CD14-positive monocyte (primary cell): ENCODE results near the gene DNAJB1. TPM values are rescaled to one million over a fixed set of nuclear protein-coding genes. Genes with fewer than 3 reads are reported as not detected.

Source experiments
- DNase-seq, 3 donors: peaks; one replicate each; pipeline ENCODE4 v3.0.0-alpha.2; 2011 to 2022
- H2AFZ ChIP-seq: 2 replicates; pipeline ENCODE4 v1.6.0; 2012; ENCODE audit warnings: mild to moderate bottlenecking, low read depth, low read length, inconsistent platforms; ENCODE audit not compliant: insufficient read depth, poor library complexity, severe bottlenecking
- H3K27ac ChIP-seq, 2 donors: 1 replicate in 1 of 2; 2 replicates in 1 of 2; pipeline ENCODE4 v1.5.1; 2012 to 2013; ENCODE audit warnings: low read length in 2 of 2, control low read depth in 1 of 2, inconsistent platforms in 1 of 2, low read depth in 1 of 2, mild to moderate bottlenecking in 1 of 2
- H3K27me3 ChIP-seq, 2 donors: one replicate each; pipeline versions ENCODE4 v1.6.0 to v1.6.1; 2011 to 2013; ENCODE audit warnings: low read length in 2 of 2; ENCODE audit not compliant: control insufficient read depth in 2 of 2, insufficient read depth in 2 of 2
- H3K36me3 ChIP-seq, 2 donors: replicated peaks in 1 of 2; 1 replicate in 1 of 2; 2 replicates in 1 of 2; pipeline versions ENCODE4 v1.5.1 to v1.6.1; 2012 to 2013; ENCODE audit warnings: low read length in 2 of 2, control low read depth in 1 of 2, inconsistent platforms in 1 of 2, mild to moderate bottlenecking in 1 of 2; ENCODE audit not compliant: insufficient read depth in 2 of 2, control insufficient read depth in 1 of 2
- H3K4me1 ChIP-seq, 2 donors: 1 replicate in 1 of 2; 2 replicates in 1 of 2; pipeline versions ENCODE4 v1.5.1 to v1.6.1; 2012 to 2013; ENCODE audit warnings: low read length in 2 of 2, control low read depth in 1 of 2, inconsistent platforms in 1 of 2, mild to moderate bottlenecking in 1 of 2, moderate library complexity in 1 of 2; ENCODE audit not compliant: insufficient read depth in 2 of 2, control insufficient read depth in 1 of 2
- H3K4me2 ChIP-seq: replicated peaks from 2 replicates; pipeline ENCODE3; 2012; ENCODE audit warnings: low read length, moderate library complexity, mild to moderate bottlenecking; ENCODE audit not compliant: poor library complexity, severe bottlenecking; ENCODE audit errors: extremely low read depth
- H3K4me3 ChIP-seq, 3 experiments: fragments of 200-600 bp in 1 of 3; sonication (generic) in 1 of 3; replicated peaks in 1 of 3; 1 replicate in 2 of 3; 2 replicates in 1 of 3; pipeline ENCODE4 v1.5.1; 2011 to 2013; ENCODE audit warnings: low read length in 3 of 3, mild to moderate bottlenecking in 3 of 3, control low read depth in 2 of 3, low read depth in 2 of 3, inconsistent platforms in 1 of 3, moderate library complexity in 1 of 3
- H3K79me2 ChIP-seq: 2 replicates; pipeline ENCODE4 v1.6.0; 2012; ENCODE audit warnings: mild to moderate bottlenecking, control low read depth, inconsistent platforms, low read length, moderate library complexity; ENCODE audit not compliant: insufficient read depth
- H3K9ac ChIP-seq: 2 replicates; pipeline ENCODE4 v1.6.0; 2017; ENCODE audit warnings: low read length, mild to moderate bottlenecking; ENCODE audit not compliant: insufficient read depth, poor library complexity, severe bottlenecking
- H3K9me3 ChIP-seq, 2 donors: replicated peaks in 1 of 2; 1 replicate in 1 of 2; 2 replicates in 1 of 2; pipeline versions ENCODE4 v1.5.1 to v1.6.1; 2012 to 2013; ENCODE audit warnings: low read length in 2 of 2, control low read depth in 1 of 2; ENCODE audit not compliant: control insufficient read depth in 1 of 2, insufficient read depth in 1 of 2
- H4K20me1 ChIP-seq: 2 replicates; pipeline ENCODE4 v1.6.0; 2012; ENCODE audit warnings: mild to moderate bottlenecking, low read length, control low read depth, moderate library complexity; ENCODE audit not compliant: insufficient read depth
- H3K27ac Mint-ChIP-seq, 7 donors: one replicate each; pipeline ENCODE4 v1.8.0; 2020; ENCODE audit warnings: mild to moderate bottlenecking in 7 of 7, mixed read lengths in 7 of 7, moderate library complexity in 6 of 7, inconsistent platforms in 2 of 7
- H3K27me3 Mint-ChIP-seq, 3 donors: one replicate each; pipeline ENCODE4 v1.8.0; 2021 to 2022; ENCODE audit warnings: low read depth in 3 of 3, mild to moderate bottlenecking in 3 of 3, mixed read lengths in 3 of 3, moderate library complexity in 3 of 3, inconsistent platforms in 1 of 3
- H3K36me3 Mint-ChIP-seq, 2 donors: one replicate each; pipeline ENCODE4 v1.8.0; 2020; ENCODE audit warnings: mixed read lengths in 2 of 2, inconsistent platforms in 1 of 2, mild to moderate bottlenecking in 1 of 2
- H3K4me1 Mint-ChIP-seq: one replicate; pipeline ENCODE4 v1.8.0; 2020; ENCODE audit warnings: mild to moderate bottlenecking, mixed read lengths
- H3K4me3 Mint-ChIP-seq, 2 donors: one replicate each; pipeline ENCODE4 v1.8.0; 2020; ENCODE audit warnings: mild to moderate bottlenecking in 2 of 2, mixed read lengths in 2 of 2, moderate library complexity in 1 of 2
- H3K9me3 Mint-ChIP-seq, 7 donors: one replicate each; pipeline ENCODE4 v1.8.0; 2020 to 2022; ENCODE audit warnings: mixed read lengths in 7 of 7, mild to moderate bottlenecking in 6 of 7, moderate library complexity in 6 of 7, inconsistent platforms in 2 of 7
- WGBS: methylation state at CpG from one replicate; pipeline ENCODE4 v1.1.5; 2013; ENCODE audit warnings: missing lambda C conversion rate; ENCODE audit not compliant: insufficient coverage; 5-methylcytosine and 5-hydroxymethylcytosine counted together
- intact Hi-C, 2 donors: fragments of 100-400 bp; cut with micrococcal nuclease; formaldehyde crosslinking; loops; one replicate each; pipeline versions ENCODE4 v1.15.0 to v1.15.1; 2023
- polyA plus RNA-seq, 3 donors: library from polyadenylated mRNA; depleted of rRNA in 1 of 3; unstranded in 2 of 3; stranded (reverse) in 1 of 3; fragments of 300-500 nt in 2 of 3; fragments of >200 nt in 1 of 3; fragmentation: Illumina TruSeq in 2 of 3; gene quantifications; 1 replicate in 2 of 3; 2 replicates in 1 of 3; pipeline ENCODE4 v1.2.3, GENCODE V29; 2012 to 2021
- TF ChIP-seq, protein P1 (sequence below): fragments of 200-600 bp; IDR thresholded peaks from one replicate; pipeline ENCODE4 v1.8.0; 2022; ENCODE audit warnings: antibody characterized with exemption, mild to moderate bottlenecking

DNAJB1 gene
- polyA plus RNA-seq, 3 donors, result 59.3 to 107 (median 70.9) TPM

DNA sequence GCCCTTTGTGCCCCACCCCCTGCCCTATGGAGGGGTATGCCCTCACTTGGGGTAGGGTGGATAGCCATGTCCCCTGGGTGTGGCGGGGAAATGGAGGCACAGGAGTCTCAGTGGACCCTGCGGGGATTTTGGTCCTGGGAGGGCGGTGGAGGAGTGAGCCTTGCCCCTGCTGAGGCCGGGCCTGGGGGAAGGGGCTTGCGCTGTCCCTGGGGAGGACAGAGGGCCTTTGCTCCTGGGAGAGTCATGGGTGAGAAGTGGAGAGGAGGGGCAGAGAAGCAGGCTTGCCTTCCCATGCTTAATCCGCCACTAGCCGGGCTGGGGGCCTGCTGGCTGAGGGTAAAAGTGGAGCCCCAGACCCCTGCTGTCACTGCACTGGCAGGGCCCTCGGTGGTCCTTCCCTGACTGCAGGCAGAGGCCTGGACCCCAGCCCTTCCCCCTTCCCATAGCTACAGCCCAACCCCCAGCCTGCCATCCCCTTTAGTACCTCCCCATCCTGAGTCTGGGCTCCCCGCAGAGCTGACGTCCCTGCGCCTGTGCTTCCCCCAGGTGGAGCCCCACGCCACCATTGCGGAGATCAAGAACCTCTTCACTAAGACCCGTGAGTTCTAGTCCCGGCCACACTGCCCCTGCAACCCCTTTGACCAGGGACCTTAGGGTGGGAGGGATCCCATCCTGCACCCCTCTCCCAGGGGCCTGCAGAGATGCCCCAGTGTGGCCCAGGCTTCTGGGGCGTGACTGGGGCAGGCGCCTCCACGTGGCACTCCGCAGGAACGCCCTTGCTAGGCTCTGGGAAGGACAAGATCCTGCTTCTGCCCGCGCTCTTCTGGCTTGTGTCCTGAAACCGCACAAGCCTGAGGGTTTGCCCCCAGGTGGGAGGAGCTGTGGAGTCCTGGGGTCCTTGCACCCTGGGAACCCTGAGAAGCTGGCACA is 44.7 kb upstream of the DNAJB1 start:
- Mint-ChIP-seq H3K4me1 (peaks cover 3% of the 10 kb centered on the region), H3K27me3 (no peaks in the 10 kb centered on the region), H3K4me3 (no peak overlapping the region), H3K27ac (peak overlapping the region in 3 of 7 donors; percentile 33 to 73 (median 40)), H3K9me3 (peaks cover 0 to 3% (median 0%) of the 10 kb centered on the region in 7 donors), H3K36me3 (peaks cover 18 to 35% of the 10 kb centered on the region in 2 donors)
- Histone ChIP-seq H2AFZ (no peak overlapping the region), H4K20me1 (peaks cover 16% of the 10 kb centered on the region), H3K9ac (no peak overlapping the region), H3K27me3 (no peaks in the 10 kb centered on the region), H3K27ac (no peak overlapping the region), H3K9me3 (no peaks in the 10 kb centered on the region), H3K79me2 (peaks cover 29% of the 10 kb centered on the region), H3K4me2 (no peak overlapping the region), H3K4me1 (no peaks in the 10 kb centered on the region), H3K4me3 (no peak overlapping the region), H3K36me3 (peaks cover 23 to 30% of the 10 kb centered on the region in 2 donors)
- no peak for DNase-seq
- intact Hi-C loops, result no loop called here
- TF ChIP-seq, protein P1, sequence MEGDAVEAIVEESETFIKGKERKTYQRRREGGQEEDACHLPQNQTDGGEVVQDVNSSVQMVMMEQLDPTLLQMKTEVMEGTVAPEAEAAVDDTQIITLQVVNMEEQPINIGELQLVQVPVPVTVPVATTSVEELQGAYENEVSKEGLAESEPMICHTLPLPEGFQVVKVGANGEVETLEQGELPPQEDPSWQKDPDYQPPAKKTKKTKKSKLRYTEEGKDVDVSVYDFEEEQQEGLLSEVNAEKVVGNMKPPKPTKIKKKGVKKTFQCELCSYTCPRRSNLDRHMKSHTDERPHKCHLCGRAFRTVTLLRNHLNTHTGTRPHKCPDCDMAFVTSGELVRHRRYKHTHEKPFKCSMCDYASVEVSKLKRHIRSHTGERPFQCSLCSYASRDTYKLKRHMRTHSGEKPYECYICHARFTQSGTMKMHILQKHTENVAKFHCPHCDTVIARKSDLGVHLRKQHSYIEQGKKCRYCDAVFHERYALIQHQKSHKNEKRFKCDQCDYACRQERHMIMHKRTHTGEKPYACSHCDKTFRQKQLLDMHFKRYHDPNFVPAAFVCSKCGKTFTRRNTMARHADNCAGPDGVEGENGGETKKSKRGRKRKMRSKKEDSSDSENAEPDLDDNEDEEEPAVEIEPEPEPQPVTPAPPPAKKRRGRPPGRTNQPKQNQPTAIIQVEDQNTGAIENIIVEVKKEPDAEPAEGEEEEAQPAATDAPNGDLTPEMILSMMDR, result no peak
- 89% methylated on average over 22 of the region's 23 CpGs for WGBS

DNA sequence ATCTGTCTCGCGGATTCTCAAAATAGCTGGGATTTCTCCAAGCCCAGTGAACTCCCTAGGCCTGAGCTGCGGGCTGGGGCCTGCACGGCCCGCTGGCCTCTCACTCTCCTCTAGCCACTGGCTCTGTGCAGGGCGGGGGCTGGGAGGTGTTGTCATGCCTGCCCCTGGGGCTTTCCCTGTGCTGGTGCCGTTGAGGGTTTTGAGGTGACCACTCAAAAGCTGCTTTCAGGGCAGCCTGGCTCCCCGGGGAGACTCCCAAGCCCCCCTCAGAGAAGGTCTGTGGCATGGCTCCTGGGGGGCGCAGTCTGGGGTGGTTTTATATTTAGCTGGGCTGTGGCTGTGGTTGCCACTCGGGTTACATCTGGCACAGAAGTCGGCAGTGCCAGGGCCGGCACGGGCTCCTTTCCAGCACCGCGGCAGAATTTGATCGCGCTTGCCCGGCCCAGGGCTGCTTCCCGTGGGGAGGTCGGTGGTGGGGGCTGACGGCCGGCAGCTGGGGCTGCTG is 43.7 kb upstream of the DNAJB1 start:
- no peak overlapping the region for H3K4me2 ChIP-seq
- H3K27ac Mint-ChIP-seq, result peak overlapping the region in 1 of 7 donors; percentile 37
- no peaks in the 10 kb centered on the region for H3K27me3 Mint-ChIP-seq
- intact Hi-C loops, result no loop called here
- peaks cover 6% of the 10 kb centered on the region for H4K20me1 ChIP-seq
- H2AFZ ChIP-seq, result no peak overlapping the region
- H3K79me2 ChIP-seq, result peaks cover 27% of the 10 kb centered on the region
- H3K4me3 ChIP-seq, result no peak overlapping the region
- H3K36me3 Mint-ChIP-seq, result peaks cover 10 to 27% of the 10 kb centered on the region in 2 donors
- TF ChIP-seq, protein P1, result no peak
- WGBS, result 70% methylated on average over 18 of the region's 22 CpGs
- no peaks in the 10 kb centered on the region for H3K27me3 ChIP-seq
- peak overlapping the region in 1 of 2 donors; percentile 24 for H3K4me3 Mint-ChIP-seq
- H3K9ac ChIP-seq, result no peak overlapping the region
- DNase-seq, result no peak
- H3K27ac ChIP-seq, result no peak overlapping the region
- peaks cover 0 to 3% (median 0%) of the 10 kb centered on the region in 7 donors for H3K9me3 Mint-ChIP-seq
- no peaks in the 10 kb centered on the region for H3K4me1 Mint-ChIP-seq
- peaks cover 16 to 19% of the 10 kb centered on the region in 2 donors for H3K36me3 ChIP-seq
- peaks cover 0 to under 1% of the 10 kb centered on the region in 2 donors for H3K4me1 ChIP-seq
- no peaks in the 10 kb centered on the region for H3K9me3 ChIP-seq
